Measurements from ENCODE around the gene TRIO.

TRIO gene

DNA sequence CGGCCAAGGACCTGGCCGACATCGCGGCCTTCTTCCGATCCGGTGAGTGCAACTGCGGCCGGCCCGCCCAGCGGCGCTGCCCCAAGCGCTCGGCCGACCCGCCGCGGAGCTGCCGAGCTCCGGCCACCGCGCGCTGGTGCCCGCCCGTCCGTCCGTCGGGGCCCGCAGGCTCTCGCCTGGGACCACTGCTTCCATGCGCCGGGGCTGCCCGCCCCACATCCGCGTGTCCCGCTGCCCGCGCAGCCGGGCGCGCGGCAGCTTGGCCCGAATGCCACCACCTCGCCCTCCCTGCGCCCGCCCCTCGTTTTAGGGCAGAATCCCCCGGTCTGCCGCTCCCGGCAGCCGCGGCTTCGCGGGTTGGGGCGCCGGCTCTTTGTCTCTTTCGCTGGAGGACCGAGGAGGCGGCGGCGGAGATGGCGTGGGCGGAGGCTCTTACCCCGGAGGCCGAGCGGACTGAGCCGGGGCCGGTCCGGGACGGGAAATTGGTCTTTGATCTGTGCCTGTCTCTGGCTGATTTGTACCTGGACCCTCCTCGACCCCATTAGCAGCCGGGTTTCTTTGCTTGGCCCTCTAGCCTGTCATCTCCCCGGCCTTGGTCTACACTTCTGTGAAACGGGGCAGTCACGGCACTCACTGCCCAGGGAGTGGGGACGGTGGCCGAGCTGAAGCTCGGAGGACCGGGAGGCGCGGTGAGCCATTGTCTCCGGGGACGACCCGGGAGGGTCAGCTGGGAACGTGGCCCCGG lies 871 bp downstream of the TRIO start:
- DNase-seq (ENCODE audit: extremely low spot score) = no peak
- CTCF ChIA-PET = no interaction called here
- TF ChIP-seq FOXK2 (IDR thresholded peaks at IDR 0.05) (no peak), ZNF384 (IDR thresholded peaks at IDR 0.05) (no peak), L3MBTL2 (conservative IDR thresholded peaks at IDR 0.05) (no peak)
- POLR2A ChIA-PET = interaction anchor here (1.0 to 3.5 kb wide), 4 partner anchors 12 to 121 kb away, joined by 3 to 29 read pairs (median 5); no protein-coding TSS in a partner anchor

DNA sequence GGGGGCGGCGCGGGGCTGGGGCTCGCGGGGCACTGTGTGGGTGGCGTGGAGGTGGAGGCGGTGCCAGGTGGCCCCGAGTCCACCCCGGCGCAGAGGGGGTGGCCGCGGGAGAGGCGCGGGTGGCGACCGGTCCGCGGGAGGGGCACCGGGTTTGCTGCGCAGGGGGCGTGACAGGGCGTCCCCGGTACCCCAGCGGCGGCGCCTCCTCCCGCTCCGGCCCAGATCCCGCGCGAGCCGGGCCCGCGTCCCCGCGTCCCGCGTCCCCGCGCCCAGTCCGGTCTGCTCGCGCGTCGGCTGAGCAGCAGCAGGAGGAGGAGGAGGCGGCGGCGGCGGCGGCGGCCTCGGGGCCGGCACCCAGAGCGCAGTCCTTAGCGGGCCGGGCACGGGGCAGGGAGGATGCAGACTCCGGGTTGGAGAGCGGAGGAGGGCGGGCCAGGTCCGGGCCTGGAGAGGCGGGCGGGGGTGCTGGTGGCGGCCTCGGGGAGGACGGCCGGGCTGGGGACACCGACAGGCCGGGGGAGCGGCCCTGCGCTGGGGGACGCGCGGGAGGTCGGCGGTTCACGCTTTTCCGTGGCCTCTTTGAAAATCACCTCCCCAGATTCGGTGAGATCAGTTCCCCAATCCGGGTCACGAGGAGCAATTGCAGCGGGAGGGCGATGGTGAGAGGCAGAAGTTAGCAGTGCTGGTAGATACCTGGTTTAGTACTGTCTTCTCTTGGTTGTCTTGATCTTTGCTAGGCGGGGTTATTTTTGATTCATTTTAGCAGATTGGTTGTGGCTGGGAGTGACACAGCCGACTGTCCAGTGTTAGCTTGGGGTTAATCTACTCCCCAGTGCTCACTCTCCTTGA lies 1.7 kb downstream of the TRIO start:
- peak; percentile 50 for DNase-seq (ENCODE audit: extremely low spot score)
- ChIA-PET CTCF (interaction anchor here (0.6 to 1.0 kb wide), 3 partner anchors 46 to 295 kb away, joined by 3 to 5 read pairs (median 4); no protein-coding TSS in a partner anchor), POLR2A (interaction anchor here (1.1 to 3.5 kb wide), 2 partner anchors 11 to 12 kb away, joined by 4 to 29 read pairs; no protein-coding TSS in a partner anchor)
- TF ChIP-seq PKNOX1 (IDR thresholded peaks at IDR 0.05) (peak; percentile 98), FOXM1 (IDR thresholded peaks at IDR 0.05; ENCODE audit: borderline replicate concordance) (no peak)

DNA sequence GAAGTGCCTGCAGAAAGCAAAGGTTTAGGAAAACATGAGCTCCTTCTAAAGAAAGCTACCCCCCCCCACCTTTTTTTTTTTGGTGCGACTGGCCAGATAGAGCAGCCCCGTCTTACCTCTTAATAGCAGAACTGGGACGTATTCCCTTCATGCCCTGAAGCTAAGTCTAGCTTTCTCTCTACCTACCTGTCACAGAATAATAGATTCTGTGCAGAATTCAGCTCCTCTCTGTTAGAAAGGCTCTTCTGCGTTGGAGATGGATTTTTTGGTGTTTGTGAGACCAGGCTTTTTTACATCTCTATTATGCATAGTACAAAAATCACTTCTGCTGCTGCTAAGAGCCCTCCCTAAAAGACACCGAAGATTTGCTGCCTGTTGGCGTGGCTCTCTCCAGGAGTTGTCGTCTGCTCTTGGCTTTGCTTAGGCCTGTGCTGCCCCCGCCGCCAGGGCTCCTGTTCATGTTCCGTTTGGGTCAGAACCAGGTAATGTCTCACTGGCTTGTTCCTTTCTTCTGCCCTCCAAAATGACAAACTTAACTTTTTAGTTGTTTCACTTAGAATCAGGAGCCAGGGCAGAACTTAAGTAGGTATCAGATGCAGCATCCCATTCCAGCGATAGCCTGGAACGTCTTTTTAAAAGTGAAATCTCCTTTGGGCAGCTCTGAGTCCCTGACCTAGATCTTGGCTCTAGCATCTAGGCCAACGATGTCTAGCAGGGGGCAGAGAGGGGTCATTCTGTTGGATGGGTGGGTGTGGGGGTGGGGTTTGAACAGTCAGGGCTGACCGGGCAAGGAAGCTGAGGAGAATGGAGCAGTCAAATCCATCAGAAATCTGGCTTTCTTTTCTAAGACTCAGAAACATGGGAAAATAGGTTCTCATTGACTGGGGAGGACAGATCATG lies 2.5 kb downstream of the TRIO start:
- no peak for DNase-seq (ENCODE audit: extremely low spot score)
- ChIA-PET POLR2A (interaction anchor here (1.1 to 3.5 kb wide), 2 partner anchors 10 to 13 kb away, joined by 4 to 29 read pairs; no protein-coding TSS in a partner anchor), CTCF (interaction anchor here (0.6 to 1.0 kb wide), 4 partner anchors 45 to 294 kb away, joined by 3 to 5 read pairs (median 4); no protein-coding TSS in a partner anchor)
- no peak for TF ChIP-seq LEF1 (IDR thresholded peaks at IDR 0.05; ENCODE audit: borderline replicate concordance)
- no peak for TF ChIP-seq FOXK2 (IDR thresholded peaks at IDR 0.05)
- no peak for TF ChIP-seq NFRKB (IDR thresholded peaks at IDR 0.05)
- TF ChIP-seq TARDBP (IDR thresholded peaks at IDR 0.05) = no peak
- no peak for TF ChIP-seq BHLHE40 (IDR thresholded peaks at IDR 0.05; ENCODE audit: borderline replicate concordance)
- TF ChIP-seq FOXA1 (IDR thresholded peaks at IDR 0.05) = no peak
- no peak for TF ChIP-seq PKNOX1 (IDR thresholded peaks at IDR 0.05)
- TF ChIP-seq ELF4 (IDR thresholded peaks at IDR 0.05) = no peak

- POLR2A ChIA-PET = interaction anchor here (1.2 to 1.3 kb wide), 3 partner anchors 10 to 124 kb away, joined by 3 to 5 read pairs (median 3); no protein-coding TSS in a partner anchor
- TF ChIP-seq HDGF (IDR thresholded peaks at IDR 0.05; ENCODE audit: borderline replicate concordance) = no peak
- TF ChIP-seq NFRKB (IDR thresholded peaks at IDR 0.05) = no peak
- TF ChIP-seq SUZ12 (IDR thresholded peaks at IDR 0.05) = no peak
- no peak for TF ChIP-seq BHLHE40 (IDR thresholded peaks at IDR 0.05; ENCODE audit: borderline replicate concordance)
- TF ChIP-seq LEF1 (IDR thresholded peaks at IDR 0.05; ENCODE audit: borderline replicate concordance) = no peak
- TF ChIP-seq CTBP1 (IDR thresholded peaks at IDR 0.05; ENCODE audit: borderline replicate concordance) = no peak
- TF ChIP-seq FOXM1 (IDR thresholded peaks at IDR 0.05; ENCODE audit: borderline replicate concordance) = no peak
- TF ChIP-seq ZNF384 (IDR thresholded peaks at IDR 0.05) = no peak
- no peak for TF ChIP-seq ELF4 (IDR thresholded peaks at IDR 0.05)
- no peak for TF ChIP-seq PKNOX1 (IDR thresholded peaks at IDR 0.05)
- no peak for TF ChIP-seq L3MBTL2 (conservative IDR thresholded peaks at IDR 0.05)
- no peak for TF ChIP-seq SP1 (IDR thresholded peaks at IDR 0.05)
- no peak for TF ChIP-seq TARDBP (IDR thresholded peaks at IDR 0.05)
- no peak for TF ChIP-seq ARNT (IDR thresholded peaks at IDR 0.05)
- no peak for TF ChIP-seq FOXK2 (IDR thresholded peaks at IDR 0.05)
- no peak for TF ChIP-seq FOXA1 (IDR thresholded peaks at IDR 0.05)
- CTCF ChIA-PET = no interaction called here
- no peak for DNase-seq (ENCODE audit: extremely low spot score)
These were observed 3.6 kb downstream of the TRIO start for GRCh38 chr5:14146725-14147124.

DNA sequence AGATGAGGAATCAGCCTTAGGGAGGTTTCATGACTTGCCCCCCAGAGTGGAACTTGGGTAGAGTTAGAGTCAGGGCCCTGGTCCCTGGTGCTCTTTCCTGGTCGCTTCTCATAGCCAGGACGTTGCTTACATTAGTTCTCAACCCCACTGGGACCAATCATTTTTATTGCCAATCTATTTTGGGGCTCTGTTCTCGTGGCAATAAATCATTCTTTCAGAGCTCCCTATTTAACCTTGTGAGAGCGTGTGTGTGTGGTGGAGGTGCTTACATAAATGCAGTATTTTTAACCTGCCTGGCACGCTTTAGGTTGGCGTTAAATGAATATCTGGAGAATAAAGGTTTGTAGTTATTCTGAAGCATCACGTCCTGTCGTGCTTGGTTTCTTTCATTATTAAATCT lies 4.1 kb downstream of the TRIO start:
- CTCF ChIA-PET = no interaction called here
- peak; percentile 91 for TF ChIP-seq PKNOX1 (IDR thresholded peaks at IDR 0.05)
- peak; percentile 81 for TF ChIP-seq ARNT (IDR thresholded peaks at IDR 0.05)
- peak; percentile 89 for TF ChIP-seq CTBP1 (IDR thresholded peaks at IDR 0.05; ENCODE audit: borderline replicate concordance)
- no peak for TF ChIP-seq TARDBP (IDR thresholded peaks at IDR 0.05)
- POLR2A ChIA-PET = interaction anchor here (1.2 to 1.3 kb wide), 3 partner anchors 10 to 123 kb away, joined by 3 to 5 read pairs (median 3); no protein-coding TSS in a partner anchor
- no peak for DNase-seq (ENCODE audit: extremely low spot score)
